ENCODE measurements around the gene ARHGEF26. TPM values are rescaled to one million over a fixed set of nuclear protein-coding genes. Genes with fewer than 3 reads are reported as not detected.

Gene ARHGEF26
- total RNA-seq, 2 experiments from 2014 or later = 0.08 TPM; not detected in 1

GRCh38 chr3:154081305-154081704 lies 39.9 kb upstream of the ARHGEF26 start:
- intact Hi-C loops (cut with DNase I, micrococcal nuclease) = no loop called here
- Histone ChIP-seq H3K27me3 (ENCODE audit: control insufficient read depth in 1 of 2, insufficient read depth in 2 of 2, low read length in 2 of 2) (no peaks in the 10 kb centered on the region), H3K36me3 (ENCODE audit: insufficient read depth, low read length) (no peaks in the 10 kb centered on the region), H3K27ac (ENCODE audit: low read depth in 1 of 2, low read length in 2 of 2) (no peak overlapping the region), H3K9me3 (ENCODE audit: control insufficient read depth in 1 of 2, insufficient read depth in 1 of 2, low read length in 2 of 2) (no peaks in the 10 kb centered on the region), H3K4me3 (ENCODE audit: low read length) (no peak overlapping the region), H3K4me1 (ENCODE audit: insufficient read depth, low read length) (no peaks in the 10 kb centered on the region)
- Mint-ChIP-seq H3K27ac (no peak overlapping the region), H3K27me3 (peaks cover 4% of the 10 kb centered on the region), H3K9me3 (no peaks in the 10 kb centered on the region), H3K4me3 (no peak overlapping the region), H3K4me1 (ENCODE audit: low read depth) (no peaks in the 10 kb centered on the region), H3K36me3 (ENCODE audit: low read depth) (no peaks in the 10 kb centered on the region)
- POLR2A ChIA-PET = no interaction called here
- DNase-seq (no peak), ATAC-seq (ENCODE audit: poor library complexity) (no peak)
- CTCF ChIA-PET = no interaction called here
- no peak for TF ChIP-seq CTCF (IDR thresholded peaks at IDR 0.05)

GRCh38 chr3:154085071-154085470 lies 36.1 kb upstream of the ARHGEF26 start:
- no peaks in the 10 kb centered on the region for H3K4me1 ChIP-seq (ENCODE audit: insufficient read depth, low read length)
- Mint-ChIP-seq H3K9me3 (no peaks in the 10 kb centered on the region), H3K27me3 (no peaks in the 10 kb centered on the region), H3K36me3 (ENCODE audit: low read depth) (no peaks in the 10 kb centered on the region), H3K27ac (no peak overlapping the region), H3K4me1 (ENCODE audit: low read depth) (no peaks in the 10 kb centered on the region), H3K4me3 (no peak overlapping the region)
- ATAC-seq (ENCODE audit: poor library complexity) (no peak), DNase-seq (no peak)
- no peak for TF ChIP-seq CTCF (IDR thresholded peaks at IDR 0.05)
- peaks cover 0 to 7% of the 10 kb centered on the region in 2 experiments for H3K9me3 ChIP-seq (ENCODE audit: control insufficient read depth in 1 of 2, insufficient read depth in 1 of 2, low read length in 2 of 2)
- intact Hi-C loops (cut with DNase I, micrococcal nuclease) = no loop called here
- ChIA-PET POLR2A (no interaction called here), CTCF (no interaction called here)
- H3K4me3 ChIP-seq (ENCODE audit: low read length) = no peak overlapping the region
- H3K36me3 ChIP-seq (ENCODE audit: insufficient read depth, low read length) = no peaks in the 10 kb centered on the region
- no peak overlapping the region for H3K27ac ChIP-seq (ENCODE audit: low read depth in 1 of 2, low read length in 2 of 2)
- no peaks in the 10 kb centered on the region for H3K27me3 ChIP-seq (ENCODE audit: control insufficient read depth in 1 of 2, insufficient read depth in 2 of 2, low read length in 2 of 2)

- no peak overlapping the region for H3K27ac ChIP-seq (ENCODE audit: low read depth in 1 of 2, low read length in 2 of 2)
- H3K4me1 Mint-ChIP-seq (ENCODE audit: low read depth) = no peaks in the 10 kb centered on the region
- H3K36me3 Mint-ChIP-seq (ENCODE audit: low read depth) = no peaks in the 10 kb centered on the region
- CTCF ChIA-PET = no interaction called here
- no peaks in the 10 kb centered on the region for H3K36me3 ChIP-seq (ENCODE audit: insufficient read depth, low read length)
- H3K9me3 Mint-ChIP-seq = no peaks in the 10 kb centered on the region
- no peak for DNase-seq
- POLR2A ChIA-PET = no interaction called here
- intact Hi-C loops (cut with DNase I, micrococcal nuclease) = no loop called here
- no peak overlapping the region for H3K27ac Mint-ChIP-seq
- peaks cover 0 to 7% of the 10 kb centered on the region in 2 experiments for H3K9me3 ChIP-seq (ENCODE audit: control insufficient read depth in 1 of 2, insufficient read depth in 1 of 2, low read length in 2 of 2)
- no peak for TF ChIP-seq CTCF (IDR thresholded peaks at IDR 0.05)
- no peaks in the 10 kb centered on the region for H3K27me3 ChIP-seq (ENCODE audit: control insufficient read depth in 1 of 2, insufficient read depth in 2 of 2, low read length in 2 of 2)
- ATAC-seq (ENCODE audit: poor library complexity) = no peak
- H3K4me3 Mint-ChIP-seq = no peak overlapping the region
- H3K4me1 ChIP-seq (ENCODE audit: insufficient read depth, low read length) = no peaks in the 10 kb centered on the region
- no peak overlapping the region for H3K4me3 ChIP-seq (ENCODE audit: low read length)
- no peaks in the 10 kb centered on the region for H3K27me3 Mint-ChIP-seq
These were observed 35.4 kb upstream of the ARHGEF26 start for GRCh38 chr3:154085799-154086198.

Measured in CD4-positive, alpha-beta T cell (primary cell).